ENCODE results near the gene SLC12A6.

DNA sequence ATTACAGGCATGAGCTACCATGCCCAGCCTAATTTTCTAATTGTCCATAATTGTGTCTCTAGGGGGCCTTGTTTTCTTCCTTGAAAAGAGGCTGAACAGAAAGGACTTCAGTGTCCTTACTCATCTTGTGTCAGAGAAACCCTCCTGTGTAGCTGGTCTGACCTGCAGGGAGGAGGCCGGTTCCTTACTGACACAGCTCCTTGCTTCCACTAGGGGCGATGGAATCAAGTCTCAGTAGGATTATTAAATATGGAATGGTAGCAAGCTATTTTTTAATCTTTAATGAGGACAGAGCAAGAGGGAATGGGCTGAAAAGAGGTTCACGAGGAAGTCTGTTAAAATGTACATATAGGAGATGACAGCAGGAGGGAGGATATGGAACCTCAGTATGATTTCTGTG, 20.8 kb upstream of the SLC12A6 start:
- TF ChIP-seq GATA3 (IDR thresholded peaks at IDR 0.05; ENCODE audit: low read depth, low read length) (no peak), GATA2 (IDR thresholded peaks at IDR 0.05; ENCODE audit: low read depth, low read length) (no peak)

Measured in SH-SY5Y (cell line).